HG02763 (cell line): Measurements from ENCODE around the gene KIF23.

Source experiments
- ATAC-seq: cut with Tn5 transposase; IDR thresholded peaks from one replicate; pipeline ENCODE4 v1.9.1; 2021; ENCODE audit warnings: mild to moderate bottlenecking, moderate library complexity; ENCODE audit not compliant: unreplicated experiment

KIF23 gene

DNA sequence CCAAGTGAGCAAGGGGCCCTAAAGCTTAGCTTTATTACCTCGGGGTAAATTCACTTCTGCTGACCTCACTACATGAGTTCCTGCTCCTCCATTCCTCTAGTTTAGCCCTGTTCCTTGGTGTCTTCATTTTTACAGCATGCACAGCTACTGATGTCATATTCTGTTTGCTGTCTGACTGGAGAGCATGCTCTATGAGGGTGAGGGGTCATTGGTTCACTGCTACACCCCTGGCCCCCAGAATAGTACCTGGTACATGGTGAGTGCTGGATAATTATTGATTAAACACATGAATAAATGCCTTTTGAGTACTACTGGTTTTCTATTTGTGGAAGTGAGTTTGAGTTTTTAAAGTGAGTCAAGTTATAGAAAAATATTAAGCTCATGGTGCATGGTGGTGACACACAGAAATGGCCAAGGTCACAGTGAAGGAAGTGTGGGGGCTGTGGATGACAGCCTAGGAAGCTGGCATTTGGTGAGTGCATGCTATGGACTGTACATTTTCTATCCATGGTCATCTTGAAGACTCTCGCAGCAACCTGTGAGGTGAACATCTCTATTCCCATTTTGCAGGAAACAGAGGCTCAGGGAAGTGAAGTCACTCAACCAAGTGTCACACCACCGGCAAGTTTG lies 72.4 kb downstream of the KIF23 start:
- ATAC-seq: no peak

GRCh38 chr15:69489073-69489571 lies 75.0 kb downstream of the KIF23 start:
- ATAC-seq: no peak

DNA sequence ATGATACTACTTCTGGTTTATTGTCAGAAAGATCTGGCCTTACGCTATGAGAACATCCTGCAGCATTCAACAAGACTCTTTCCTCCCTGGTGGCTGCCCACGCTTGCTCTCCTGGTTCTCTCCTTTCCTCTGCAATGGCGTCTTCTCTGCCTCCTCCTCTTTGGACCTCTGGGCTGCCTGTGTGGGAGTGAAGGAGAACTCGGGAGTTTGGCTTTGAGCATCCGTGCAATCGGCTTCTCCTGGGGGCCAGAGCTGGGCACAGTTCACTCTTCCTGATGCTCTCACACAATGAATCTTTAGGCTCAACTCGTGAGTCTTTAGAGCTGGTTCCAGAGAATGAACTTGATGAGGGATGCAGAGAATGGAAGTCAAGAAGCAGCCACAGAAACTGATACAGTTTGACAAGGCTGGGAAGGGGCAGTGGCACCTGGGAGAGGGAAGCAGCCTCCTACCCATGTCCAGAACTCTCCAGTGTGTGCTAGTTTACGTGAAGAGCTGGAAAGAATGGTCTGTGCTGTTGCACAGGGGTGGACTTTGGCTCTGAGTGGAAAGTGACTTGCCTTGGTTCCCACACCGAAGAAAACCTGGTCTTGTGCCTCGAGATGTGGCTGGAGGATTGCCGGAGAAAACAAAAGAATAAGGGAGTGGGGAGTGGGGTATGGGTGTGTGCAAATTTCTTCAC lies 76.3 kb downstream of the KIF23 start:
- no peak for ATAC-seq

DNA sequence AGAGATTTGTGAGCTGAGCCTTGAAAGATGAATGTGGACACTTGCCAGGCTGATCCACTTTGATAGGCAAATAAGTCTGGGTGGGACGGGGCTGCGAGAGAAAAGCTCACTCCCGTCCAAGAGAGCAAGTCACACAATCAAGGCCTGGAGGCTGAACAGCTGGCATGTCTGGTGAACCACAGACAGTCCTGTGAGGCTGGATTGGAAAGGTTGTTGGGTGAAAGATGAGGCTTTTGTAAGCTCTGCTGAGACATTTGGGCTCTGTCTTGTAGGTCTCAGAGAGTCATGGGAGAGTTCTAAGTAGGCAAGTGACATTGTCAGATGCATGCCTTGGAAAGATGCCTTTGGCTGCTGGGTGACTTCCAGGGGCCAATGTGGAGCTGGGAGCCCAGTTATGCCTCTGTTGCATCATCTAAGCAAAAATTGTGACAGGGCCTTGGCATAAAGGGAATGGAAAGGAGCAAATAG lies 76.9 kb downstream of the KIF23 start:
- no peak for ATAC-seq

GRCh38 chr15:69493406-69493805 lies 79.3 kb downstream of the KIF23 start:
- ATAC-seq: no peak

GRCh38 chr15:69496001-69496400 lies 81.9 kb downstream of the KIF23 start:
- ATAC-seq: no peak

DNA sequence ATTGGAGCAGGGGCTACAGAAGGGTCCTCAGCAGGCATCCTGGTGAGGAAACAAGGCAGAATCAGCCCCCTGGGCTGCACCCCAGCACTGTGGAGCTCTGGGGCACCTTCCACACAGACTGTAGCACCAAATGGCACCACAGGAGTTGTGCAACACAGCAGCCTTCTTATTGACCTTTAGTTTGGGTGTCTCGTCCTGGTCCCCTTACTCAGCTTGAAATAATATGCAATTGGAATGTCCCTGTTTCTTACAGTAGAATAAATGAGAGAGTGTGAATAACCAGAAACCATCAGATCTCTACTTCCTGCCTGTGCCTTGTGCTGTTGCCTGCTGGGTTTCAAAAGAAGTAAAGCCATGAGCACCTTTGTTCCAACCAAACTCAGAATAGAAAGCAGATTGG lies 82.9 kb downstream of the KIF23 start:
- ATAC-seq: no peak

DNA sequence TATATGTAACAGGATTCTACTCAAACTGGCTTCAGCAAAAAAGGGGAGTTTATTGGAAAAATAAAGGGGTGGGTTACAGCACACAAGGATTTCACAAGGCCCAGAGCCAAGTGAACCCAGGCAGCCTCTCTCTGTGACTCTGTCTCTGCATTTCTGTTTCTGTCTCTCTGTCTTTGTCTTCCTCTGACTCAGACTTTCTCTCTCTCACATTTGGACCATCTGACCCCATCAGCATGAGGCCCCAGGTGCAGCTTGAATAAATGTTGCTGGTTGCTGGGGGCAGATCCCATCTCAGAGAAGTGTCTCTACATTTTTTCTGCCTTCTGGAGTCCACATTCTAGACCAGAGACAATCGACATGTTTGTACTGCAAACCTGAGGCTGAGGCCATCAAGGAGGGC lies 83.5 kb downstream of the KIF23 start:
- no peak for ATAC-seq
